Ishikawa (cell line): ENCODE results near the gene AUTS2.

Experiments used
- CEBPB ChIP-seq: IDR thresholded peaks from 2 replicates; pipeline ENCODE4 v1.6.1; 2012
- CREB1 ChIP-seq: IDR thresholded peaks from 2 replicates; pipeline ENCODE4 v1.6.1; 2012; ENCODE audit warnings: low read depth
- EGR1 ChIP-seq: IDR thresholded peaks from 2 replicates; pipeline ENCODE4 v1.6.1; 2012
- EP300 ChIP-seq: IDR thresholded peaks from 2 replicates; pipeline ENCODE4 v1.6.1; 2012; ENCODE audit warnings: borderline replicate concordance
- FOXM1 ChIP-seq: IDR thresholded peaks from 2 replicates; pipeline ENCODE4 v1.6.1; 2012; ENCODE audit warnings: low read depth, borderline replicate concordance
- MAX ChIP-seq: IDR thresholded peaks from 2 replicates; pipeline ENCODE4 v1.6.1; 2012
- NFIC ChIP-seq: IDR thresholded peaks from 2 replicates; pipeline ENCODE4 v1.6.1; 2012
- RAD21 ChIP-seq: IDR thresholded peaks from 2 replicates; pipeline ENCODE4 v1.6.1; 2012; ENCODE audit warnings: low read depth
- REST ChIP-seq: IDR thresholded peaks from 2 replicates; pipeline ENCODE4 v1.6.1; 2012; ENCODE audit warnings: low read depth, mild to moderate bottlenecking
- TAF1 ChIP-seq: IDR thresholded peaks from 2 replicates; pipeline ENCODE4 v1.6.1; 2012; ENCODE audit warnings: low read depth, mild to moderate bottlenecking
- TCF12 ChIP-seq: IDR thresholded peaks from 2 replicates; pipeline ENCODE4 v1.6.1; 2012; ENCODE audit warnings: low read depth
- USF1 ChIP-seq: IDR thresholded peaks from 2 replicates; pipeline ENCODE4 v1.6.1; 2012
- YY1 ChIP-seq: IDR thresholded peaks from 2 replicates; pipeline ENCODE4 v1.6.1; 2012; ENCODE audit warnings: low read depth
- ZBTB7A ChIP-seq: IDR thresholded peaks from 2 replicates; pipeline ENCODE4 v1.6.1; 2012; ENCODE audit warnings: low read depth

GRCh38 chr7:69643265-69643664, 45.0 kb downstream of the AUTS2 start:
- TF ChIP-seq CREB1 (no peak), MAX (no peak), RAD21 (no peak), ZBTB7A (no peak), CEBPB (no peak), EGR1 (no peak), TAF1 (no peak), TCF12 (no peak), YY1 (no peak), EP300 (no peak), REST (no peak), FOXM1 (no peak), USF1 (no peak), NFIC (no peak)
